PFSK-1 (cell line): ENCODE results near the gene SACS.

Experiments
- FOXP2 ChIP-seq: optimal IDR thresholded peaks from 2 replicates; pipeline ENCODE3; 2011; ENCODE audit warnings: borderline replicate concordance, control low read depth, inconsistent platforms; ENCODE audit not compliant: insufficient read depth; ENCODE audit errors: extremely low read length, extremely low read depth
- POLR2AphosphoS5 ChIP-seq: IDR thresholded peaks from 2 replicates; pipeline ENCODE4 v1.6.1; 2012; ENCODE audit warnings: low read depth, mild to moderate bottlenecking, control low read depth, low read length, moderate library complexity
- SIN3A ChIP-seq: IDR thresholded peaks from 2 replicates; pipeline ENCODE4 v1.6.1; 2012; ENCODE audit warnings: mild to moderate bottlenecking, low read length, moderate library complexity, borderline replicate concordance; ENCODE audit not compliant: insufficient read depth
- TAF1 ChIP-seq: IDR thresholded peaks from 2 replicates; pipeline ENCODE4 v1.6.1; 2012; ENCODE audit warnings: low read length, control low read depth, borderline replicate concordance; ENCODE audit not compliant: insufficient read depth
- TF ChIP-seq, protein P1 (sequence below), 2 experiments: IDR thresholded peaks; 2 replicates each; pipeline versions ENCODE4 v1.6.1 to v1.8.0; 2011 to 2012; ENCODE audit warnings: low read depth in 2 of 2, low read length in 2 of 2, control low read depth in 1 of 2, inconsistent platforms in 1 of 2, mild to moderate bottlenecking in 1 of 2, moderate library complexity in 1 of 2; ENCODE audit not compliant: insufficient read depth in 1 of 2

The SACS gene

GRCh38 chr13:23325191-23325590 lies 108.3 kb downstream of the SACS start:
- TF ChIP-seq POLR2AphosphoS5 (no peak), TAF1 (no peak), FOXP2 (no peak), SIN3A (no peak)
- TF ChIP-seq, protein P1, sequence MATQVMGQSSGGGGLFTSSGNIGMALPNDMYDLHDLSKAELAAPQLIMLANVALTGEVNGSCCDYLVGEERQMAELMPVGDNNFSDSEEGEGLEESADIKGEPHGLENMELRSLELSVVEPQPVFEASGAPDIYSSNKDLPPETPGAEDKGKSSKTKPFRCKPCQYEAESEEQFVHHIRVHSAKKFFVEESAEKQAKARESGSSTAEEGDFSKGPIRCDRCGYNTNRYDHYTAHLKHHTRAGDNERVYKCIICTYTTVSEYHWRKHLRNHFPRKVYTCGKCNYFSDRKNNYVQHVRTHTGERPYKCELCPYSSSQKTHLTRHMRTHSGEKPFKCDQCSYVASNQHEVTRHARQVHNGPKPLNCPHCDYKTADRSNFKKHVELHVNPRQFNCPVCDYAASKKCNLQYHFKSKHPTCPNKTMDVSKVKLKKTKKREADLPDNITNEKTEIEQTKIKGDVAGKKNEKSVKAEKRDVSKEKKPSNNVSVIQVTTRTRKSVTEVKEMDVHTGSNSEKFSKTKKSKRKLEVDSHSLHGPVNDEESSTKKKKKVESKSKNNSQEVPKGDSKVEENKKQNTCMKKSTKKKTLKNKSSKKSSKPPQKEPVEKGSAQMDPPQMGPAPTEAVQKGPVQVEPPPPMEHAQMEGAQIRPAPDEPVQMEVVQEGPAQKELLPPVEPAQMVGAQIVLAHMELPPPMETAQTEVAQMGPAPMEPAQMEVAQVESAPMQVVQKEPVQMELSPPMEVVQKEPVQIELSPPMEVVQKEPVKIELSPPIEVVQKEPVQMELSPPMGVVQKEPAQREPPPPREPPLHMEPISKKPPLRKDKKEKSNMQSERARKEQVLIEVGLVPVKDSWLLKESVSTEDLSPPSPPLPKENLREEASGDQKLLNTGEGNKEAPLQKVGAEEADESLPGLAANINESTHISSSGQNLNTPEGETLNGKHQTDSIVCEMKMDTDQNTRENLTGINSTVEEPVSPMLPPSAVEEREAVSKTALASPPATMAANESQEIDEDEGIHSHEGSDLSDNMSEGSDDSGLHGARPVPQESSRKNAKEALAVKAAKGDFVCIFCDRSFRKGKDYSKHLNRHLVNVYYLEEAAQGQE (IDR thresholded peaks at IDR 0.05; ENCODE audit: insufficient read depth in 1 of 2, low read depth in 2 of 2, low read length in 2 of 2) = no peak

GRCh38 chr13:23323946-23324709 lies 109.4 kb downstream of the SACS start:
- TF ChIP-seq, protein P1 (IDR thresholded peaks at IDR 0.05; ENCODE audit: insufficient read depth in 1 of 2, low read depth in 2 of 2, low read length in 2 of 2) = no peak
- no peak for TF ChIP-seq FOXP2
- TF ChIP-seq SIN3A = no peak

GRCh38 chr13:23322353-23323336 lies 110.9 kb downstream of the SACS start:
- TF ChIP-seq TAF1 = no peak
- TF ChIP-seq POLR2AphosphoS5 = no peak
- no peak for TF ChIP-seq SIN3A
- TF ChIP-seq, protein P1 (IDR thresholded peaks at IDR 0.05; ENCODE audit: insufficient read depth in 1 of 2, low read depth in 2 of 2, low read length in 2 of 2) = no peak
- no peak for TF ChIP-seq FOXP2

- TF ChIP-seq SIN3A (no peak), TAF1 (no peak), FOXP2 (no peak), POLR2AphosphoS5 (no peak)
- TF ChIP-seq, protein P1 (IDR thresholded peaks at IDR 0.05; ENCODE audit: insufficient read depth in 1 of 2, low read depth in 2 of 2, low read length in 2 of 2) = no peak
These were observed 111.8 kb downstream of the SACS start for GRCh38 chr13:23321535-23322241.
